ENCODE measurements around the gene KCNIP1. TPM values are rescaled to one million over a fixed set of nuclear protein-coding genes. Genes with fewer than 3 reads are reported as not detected.

Gene KCNIP1
- total and polyA plus RNA-seq, 2 of the 8 experiments (the other 6 are each of a cell fraction or from before 2014, with no cell fraction given) = 0.52 to 0.83 TPM

DNA sequence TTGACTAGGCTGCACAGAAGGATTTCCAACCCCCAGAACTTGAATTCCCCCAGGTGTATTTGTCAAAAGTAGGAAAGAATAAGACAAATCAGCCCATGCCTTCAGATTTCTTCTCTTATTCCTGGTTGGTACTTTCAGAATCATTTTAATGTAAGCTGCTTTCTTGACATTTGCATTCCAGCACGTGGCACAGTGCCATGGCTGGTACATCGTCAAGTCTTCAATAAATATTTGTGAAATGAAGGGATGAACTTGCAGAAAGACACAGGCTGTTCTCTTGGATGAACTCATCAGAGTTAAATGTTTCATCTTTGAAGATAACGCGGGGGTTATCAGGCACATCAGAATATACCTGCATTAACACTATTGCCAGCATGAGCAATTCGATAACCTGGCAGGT lies 14.5 kb downstream of the KCNIP1 start (continued):
- TF ChIP-seq SIN3A (conservative IDR thresholded peaks at IDR 0.05 in 1 of 2, IDR thresholded peaks at IDR 0.05 in 1 of 2; ENCODE audit: low read depth in 1 of 2, low read length in 2 of 2) (no peak), EZH2 (IDR thresholded peaks at IDR 0.05; ENCODE audit: low read depth, low read length, severe bottlenecking) (no peak)
- TF ChIP-seq, protein P1, sequence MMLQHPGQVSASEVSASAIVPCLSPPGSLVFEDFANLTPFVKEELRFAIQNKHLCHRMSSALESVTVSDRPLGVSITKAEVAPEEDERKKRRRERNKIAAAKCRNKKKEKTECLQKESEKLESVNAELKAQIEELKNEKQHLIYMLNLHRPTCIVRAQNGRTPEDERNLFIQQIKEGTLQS (IDR thresholded peaks at IDR 0.05; ENCODE audit: insufficient read depth, low read depth, low read length) = no peak

Measured in H1 (cell line).